GM12878 (cell line): ENCODE data around the gene RAB34. TPM values are rescaled to one million over a fixed set of nuclear protein-coding genes. Genes with fewer than 3 reads are reported as not detected.

Experiments used
- ATAC-seq: fragments of 200-7000 bp; cut with Tn5 transposase; 3 replicates; pipeline ENCODE4 v1.9.1; 2020; ENCODE audit warnings: mild to moderate bottlenecking, moderate library complexity
- BruUV-seq: library from RNA; stranded (reverse); fragments of 400-500 nt; replicated peaks from 2 replicates; lab custom pipeline; 2021; lab: Mats Ljungman, UMichigan
- CTCF ChIA-PET: fragments of 300-600 bp; sonication (Branson Sonifier 250); formaldehyde crosslinking; extraction: SDS; loops from one replicate; lab custom pipeline; 2021; ENCODE audit warnings: inconsistent platforms; lab: Yijun Ruan, JAX
- POLR2A ChIA-PET: fragments of 350-600 bp; formaldehyde crosslinking; extraction: SDS; loops from one replicate; lab custom pipeline; 2021; ENCODE audit warnings: inconsistent platforms; lab: Charles Lee
- RAD21 ChIA-PET: fragments of 300-600 bp; sonication (Branson Sonifier 250); formaldehyde crosslinking; loops from one replicate; lab custom pipeline; 2023; ENCODE audit warnings: antibody characterized with exemption; ENCODE audit not compliant: unreplicated experiment; lab: Charles Lee
- SMC1A ChIA-PET: fragments of 300-600 bp; sonication (Branson Sonifier 250); formaldehyde crosslinking; loops from one replicate; lab custom pipeline; 2023; ENCODE audit not compliant: unreplicated experiment, uncharacterized antibody; lab: Charles Lee
- DNase-seq: peaks from one replicate; pipeline ENCODE4 v3.0.0-alpha.2; 2011; ENCODE audit warnings: low read depth, low spot score
- FAIRE-seq: peaks from 3 replicates; lab custom pipeline; 2011; peaks lifted over from hg19 to GRCh38; lab: Jason Lieb, UNC
- H2AFZ ChIP-seq: 2 replicates; pipeline ENCODE4 v1.6.0; 2011; ENCODE audit warnings: low read depth, low read length, control low read depth; ENCODE audit not compliant: control insufficient read depth
- H3K27ac ChIP-seq: 2 replicates; pipeline ENCODE4 v1.5.1; 2011; ENCODE audit warnings: control low read depth; ENCODE audit not compliant: control insufficient read depth, insufficient read depth
- H3K27me3 ChIP-seq, 2 experiments: replicated peaks in 1 of 2; 2 replicates each; pipeline versions ENCODE4 v1.6.0 to v1.6.1; 2011; ENCODE audit warnings: low read length in 1 of 2; ENCODE audit not compliant: control insufficient read depth in 2 of 2, insufficient read depth in 2 of 2
- H3K36me3 ChIP-seq, 2 experiments: 2 replicates each; pipeline ENCODE4 v1.5.1; 2011; ENCODE audit warnings: low read length in 1 of 2; ENCODE audit not compliant: control insufficient read depth in 2 of 2, insufficient read depth in 2 of 2
- H3K4me1 ChIP-seq: 2 replicates; pipeline ENCODE4 v1.6.1; 2011; ENCODE audit warnings: mild to moderate bottlenecking, low read length, moderate library complexity, mixed read lengths; ENCODE audit not compliant: control insufficient read depth, insufficient read depth
- H3K4me2 ChIP-seq: 2 replicates; pipeline ENCODE4 v1.6.0; 2011; ENCODE audit warnings: control low read depth; ENCODE audit not compliant: control insufficient read depth, insufficient read depth
- H3K4me3 ChIP-seq: fragments of 200-600 bp; sonication (generic); 2 replicates; pipeline ENCODE4 v1.5.1; 2016
- H3K79me2 ChIP-seq: 2 replicates; pipeline ENCODE4 v1.6.0; 2011; ENCODE audit warnings: low read length; ENCODE audit not compliant: control insufficient read depth, insufficient read depth
- H3K9ac ChIP-seq: 2 replicates; pipeline ENCODE4 v1.8.0; 2011; ENCODE audit warnings: low read length, control low read depth, mixed read lengths; ENCODE audit not compliant: control insufficient read depth, insufficient read depth
- H3K9me3 ChIP-seq: replicated peaks from 3 replicates; pipeline ENCODE4 v1.5.1; 2011; ENCODE audit warnings: mild to moderate bottlenecking, low read length; ENCODE audit not compliant: control insufficient read depth, insufficient read depth
- H4K20me1 ChIP-seq: 2 replicates; pipeline ENCODE4 v1.6.0; 2011; ENCODE audit not compliant: control insufficient read depth, insufficient read depth
- CHD4 ChIP-seq: fragments of 200-600 bp; sonication (generic); IDR thresholded peaks from 2 replicates; pipeline ENCODE4 v1.6.1; 2016; ENCODE audit warnings: mild to moderate bottlenecking
- POLR2AphosphoS5 ChIP-seq: IDR thresholded peaks from 2 replicates; pipeline ENCODE4 v1.6.1; 2011; ENCODE audit warnings: mild to moderate bottlenecking, low read length, inconsistent platforms
- WGBS: methylation state at CpG from one replicate; pipeline ENCODE4 v1.1.6; 2016; ENCODE audit warnings: low lambda C conversion rate; ENCODE audit not compliant: insufficient replicate concordance, insufficient coverage; ENCODE audit errors: missing lambda C conversion rate; 5-methylcytosine and 5-hydroxymethylcytosine counted together
- in situ Hi-C: fragments of 300-500 bp; cut with MboI; formaldehyde crosslinking; loops from 9 replicates; pipeline ENCODE4 v1.14.3; 2018; ENCODE audit warnings: mixed read lengths
- intact Hi-C: fragments of 100-400 bp; cut with micrococcal nuclease; formaldehyde crosslinking; loops from one replicate; pipeline ENCODE4 v1.14.2; 2022; ENCODE audit not compliant: unreplicated experiment
- polyA plus RNA-seq, 11 experiments: library from polyadenylated mRNA; depleted of rRNA in 4 of 11; unstranded in 6 of 11; stranded (reverse) in 5 of 11; fragments of >200 nt; fragmentation: Nextera tagmentation in 4 of 11; fragmentation: Illumina TruSeq in 1 of 11; extraction: Ambion mirVana in 4 of 11; extraction: Trizol in 1 of 11; gene quantifications; 1 replicate in 1 of 11; 2 replicates in 10 of 11; pipeline versions ENCODE4 v1.2.1 to v1.2.3, GENCODE V29; 2011 to 2016; ENCODE audit warnings: inconsistent platforms in 2 of 11, missing spikeins in 2 of 11, low read depth in 1 of 11
- total RNA-seq, 4 experiments: library from RNA; depleted of rRNA in 3 of 4; stranded (reverse); fragments of >200 nt in 3 of 4; fragmentation: Illumina TruSeq in 1 of 4; extraction: Trizol in 1 of 4; gene quantifications; 2 replicates each; pipeline versions ENCODE4 v1.2.1 to v1.2.3, GENCODE V29; 2013 to 2021

RAB34 gene
- total and polyA plus RNA-seq, 10 of the 15 experiments (the other 5 are each of a cell fraction or from before 2014, with no cell fraction given) = 0.37 to 46.4 (median 32.8) TPM

DNA sequence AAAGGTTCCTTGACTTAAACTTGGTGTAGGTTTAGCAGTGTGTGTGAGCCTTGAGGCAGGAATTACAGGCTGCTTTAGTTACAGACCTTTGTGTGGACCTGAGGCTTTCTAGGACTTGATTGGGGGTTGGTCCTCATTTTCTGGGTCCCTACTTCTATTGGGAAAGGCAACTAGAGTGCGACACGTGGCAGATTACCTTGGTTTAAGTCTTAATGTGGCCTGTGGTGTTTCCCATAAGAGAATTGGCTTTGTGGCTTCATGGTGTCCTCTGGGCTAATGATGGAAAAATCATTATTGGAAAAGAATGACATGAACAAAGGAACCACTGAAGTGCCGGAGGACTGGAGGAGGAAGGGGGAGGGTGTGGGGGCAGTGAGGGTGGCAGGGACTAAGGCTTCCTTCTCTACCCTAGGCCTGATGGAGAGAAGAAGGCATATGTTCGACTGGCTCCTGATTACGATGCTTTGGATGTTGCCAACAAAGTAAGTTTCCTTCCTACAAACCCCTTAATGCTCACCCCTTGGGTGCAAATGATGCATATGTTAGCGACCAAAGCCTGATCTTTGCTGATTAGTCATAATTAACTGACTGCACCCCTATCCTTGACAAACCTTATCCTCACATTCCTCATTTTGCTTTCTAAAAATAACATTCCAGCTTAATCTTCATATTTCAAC is 5.6 kb upstream of the RAB34 start:
- WGBS = 28% methylated on average over 5 of the region's 6 CpGs
- peaks cover 12 to 20% of the 10 kb centered on the region in 2 experiments; a peak in 3 of 4 replicates for H3K36me3 ChIP-seq
- 0 out of 2 replicates have a peak overlapping the region, but pooled peaks have one; percentile 56 for H3K27ac ChIP-seq
- H3K4me3 ChIP-seq = peak overlapping the region; percentile 95; the same call in 1 of the 2 replicates
- BruUV-seq = no TSS peak
- in situ Hi-C loops = no loop called here
- H3K4me1 ChIP-seq = peaks cover 22% of the 10 kb centered on the region
- ChIA-PET SMC1A (interaction anchor here (0.6 to 11.3 kb wide), 3 partner anchors 11 to 114 kb away, joined by 3 to 326 read pairs (median 3); partner anchors contain the start of genes PROCA1 and TRAF4), POLR2A (interaction anchor here (0.6 to 17.2 kb wide), 3 partner anchors 21 to 61 kb away, joined by 4 to 485 read pairs (median 6); partner anchors contain the start of genes SDF2, SUPT6H and TRAF4), RAD21 (interaction anchor here (6.8 kb wide), 1 partner anchor 22 kb away, joined by 375 read pairs; the partner anchor contains the start of gene TRAF4), CTCF (interaction anchor here (1.0 to 12.6 kb wide), 4 partner anchors 26 to 179 kb away, joined by 3 to 394 read pairs (median 79); no protein-coding TSS in a partner anchor)
- intact Hi-C loops = loop anchor here (10.0 kb wide), 1 partner anchor 392 kb away; no protein-coding TSS in a partner anchor
- H4K20me1 ChIP-seq = no peaks in the 10 kb centered on the region
- TF ChIP-seq POLR2AphosphoS5 (0 out of 2 replicates have a peak, but pooled peaks have one; percentile 30), CHD4 (no peak)
- H3K27me3 ChIP-seq = no peaks in the 10 kb centered on the region
- no peak overlapping the region for H2AFZ ChIP-seq
- no peak for FAIRE-seq
- H3K4me2 ChIP-seq = peak overlapping the region; percentile 88
- H3K9ac ChIP-seq = peak overlapping the region; percentile 48; the same call in 1 of the 2 replicates
- no peaks in the 10 kb centered on the region for H3K9me3 ChIP-seq
- DNase-seq = no peak
- peaks cover 45% of the 10 kb centered on the region for H3K79me2 ChIP-seq
- no peak for ATAC-seq
